Activated T-helper 2 cell treated with anti-CD3 and anti-CD28 coated beads, Interferon-gamma antibody, Interleukin-2, Interleukin-4, amounts not matched to agents 10 μg/mL and 5 μg/mL and 100 μg/mL, durations not matched to agents 14 hours and 24 hours and 36 hours (primary cell): ENCODE measurements around the gene TTC28. TPM values are rescaled to one million over a fixed set of nuclear protein-coding genes. Genes with fewer than 3 reads are reported as not detected.
"Not testable (repeated sequence)": the region's sequence is repeated elsewhere in the genome, so short reads cannot be mapped to it uniquely, and the experiment has no call there.

Experiments used
- DNase-seq: peaks from one replicate; pipeline ENCODE4 v3.0.0; 2021; ENCODE audit warnings: low spot score
- H3K27ac Mint-ChIP-seq: one replicate; pipeline ENCODE4 v1.8.0; 2021; ENCODE audit warnings: mixed read lengths
- H3K27me3 Mint-ChIP-seq: one replicate; pipeline ENCODE4 v1.8.0; 2021; ENCODE audit warnings: low read depth, mixed read lengths
- H3K36me3 Mint-ChIP-seq: one replicate; pipeline ENCODE4 v1.8.0; 2021; ENCODE audit warnings: low read depth, mixed read lengths
- H3K4me1 Mint-ChIP-seq: one replicate; pipeline ENCODE4 v1.8.0; 2021; ENCODE audit warnings: low read depth, mixed read lengths
- H3K4me3 Mint-ChIP-seq: one replicate; pipeline ENCODE4 v1.8.0; 2021; ENCODE audit warnings: low read depth, mild to moderate bottlenecking, moderate library complexity, mixed read lengths
- H3K9me3 Mint-ChIP-seq: one replicate; pipeline ENCODE4 v1.8.0; 2021; ENCODE audit warnings: mixed read lengths
- intact Hi-C: fragments of 100-400 bp; cut with micrococcal nuclease; formaldehyde crosslinking; loops from one replicate; pipeline ENCODE4 v1.15.1; 2023
- total RNA-seq: library from RNA; stranded (reverse); gene quantifications from 2 replicates; pipeline ENCODE4 v1.2.3, GENCODE V29; 2022

The TTC28 gene
- total RNA-seq, 1 donor from 2014 or later, result 0.82 TPM

- H3K9me3 Mint-ChIP-seq, H3K36me3 Mint-ChIP-seq, DNase-seq, H3K27ac Mint-ChIP-seq, intact Hi-C loops, H3K4me1 Mint-ChIP-seq, H3K4me3 Mint-ChIP-seq, H3K27me3 Mint-ChIP-seq: not testable (repeated sequence)
Measured at GRCh38 chr22:28663569-28663942, 16.1 kb downstream of the TTC28 start.

- H3K9me3 Mint-ChIP-seq, result no peaks in the 10 kb centered on the region
- intact Hi-C loops, result no loop called here
- H3K27ac Mint-ChIP-seq, result no peak overlapping the region
- no peaks in the 10 kb centered on the region for H3K36me3 Mint-ChIP-seq
- DNase-seq, result no peak
- H3K4me3 Mint-ChIP-seq, result no peak overlapping the region
- no peaks in the 10 kb centered on the region for H3K4me1 Mint-ChIP-seq
- peaks cover 35% of the 10 kb centered on the region for H3K27me3 Mint-ChIP-seq
Measured at GRCh38 chr22:28658448-28658847, 21.2 kb downstream of the TTC28 start.

GRCh38 chr22:28656181-28656580 is 23.5 kb downstream of the TTC28 start:
- H3K27me3 Mint-ChIP-seq, result peaks cover 41% of the 10 kb centered on the region
- no peaks in the 10 kb centered on the region for H3K4me1 Mint-ChIP-seq
- no peak for DNase-seq
- no peaks in the 10 kb centered on the region for H3K9me3 Mint-ChIP-seq
- intact Hi-C loops, result no loop called here
- H3K36me3 Mint-ChIP-seq, result no peaks in the 10 kb centered on the region
- H3K27ac Mint-ChIP-seq, result no peak overlapping the region
- H3K4me3 Mint-ChIP-seq, result no peak overlapping the region

GRCh38 chr22:28650463-28650862 is 29.2 kb downstream of the TTC28 start:
- H3K27ac Mint-ChIP-seq, result no peak overlapping the region
- peaks cover 57% of the 10 kb centered on the region for H3K27me3 Mint-ChIP-seq
- H3K36me3 Mint-ChIP-seq, result no peaks in the 10 kb centered on the region
- no peaks in the 10 kb centered on the region for H3K9me3 Mint-ChIP-seq
- no peaks in the 10 kb centered on the region for H3K4me1 Mint-ChIP-seq
- H3K4me3 Mint-ChIP-seq, result no peak overlapping the region
- no peak for DNase-seq
- intact Hi-C loops, result no loop called here

GRCh38 chr22:28648792-28649191 is 30.8 kb downstream of the TTC28 start:
- H3K9me3 Mint-ChIP-seq, result no peaks in the 10 kb centered on the region
- no peaks in the 10 kb centered on the region for H3K36me3 Mint-ChIP-seq
- no peaks in the 10 kb centered on the region for H3K4me1 Mint-ChIP-seq
- H3K27me3 Mint-ChIP-seq, result peaks cover 53% of the 10 kb centered on the region
- intact Hi-C loops, result no loop called here
- DNase-seq, result no peak
- H3K27ac Mint-ChIP-seq, result no peak overlapping the region
- no peak overlapping the region for H3K4me3 Mint-ChIP-seq

- no peaks in the 10 kb centered on the region for H3K36me3 Mint-ChIP-seq
- no peak for DNase-seq
- H3K27me3 Mint-ChIP-seq, result peaks cover 53% of the 10 kb centered on the region
- no peak overlapping the region for H3K27ac Mint-ChIP-seq
- intact Hi-C loops, result no loop called here
- H3K4me3 Mint-ChIP-seq, result no peak overlapping the region
- H3K9me3 Mint-ChIP-seq, result no peaks in the 10 kb centered on the region
- no peaks in the 10 kb centered on the region for H3K4me1 Mint-ChIP-seq
Measured at GRCh38 chr22:28647216-28647615, 32.4 kb downstream of the TTC28 start.

- peaks cover 38% of the 10 kb centered on the region for H3K27me3 Mint-ChIP-seq
- intact Hi-C loops, result no loop called here
- no peak overlapping the region for H3K4me3 Mint-ChIP-seq
- H3K9me3 Mint-ChIP-seq, result no peaks in the 10 kb centered on the region
- H3K4me1 Mint-ChIP-seq, result no peaks in the 10 kb centered on the region
- DNase-seq, result no peak
- H3K27ac Mint-ChIP-seq, result no peak overlapping the region
- no peaks in the 10 kb centered on the region for H3K36me3 Mint-ChIP-seq
Measured at GRCh38 chr22:28639321-28639720, 40.3 kb downstream of the TTC28 start.

- H3K4me3 Mint-ChIP-seq, result no peak overlapping the region
- intact Hi-C loops, result no loop called here
- no peaks in the 10 kb centered on the region for H3K4me1 Mint-ChIP-seq
- H3K9me3 Mint-ChIP-seq, result no peaks in the 10 kb centered on the region
- peaks cover 37% of the 10 kb centered on the region for H3K27me3 Mint-ChIP-seq
- no peaks in the 10 kb centered on the region for H3K36me3 Mint-ChIP-seq
- no peak overlapping the region for H3K27ac Mint-ChIP-seq
- no peak for DNase-seq
Measured at GRCh38 chr22:28637225-28637624, 42.4 kb downstream of the TTC28 start.

- DNase-seq, result no peak
- Mint-ChIP-seq H3K36me3 (no peaks in the 10 kb centered on the region), H3K27ac (no peak overlapping the region), H3K4me1 (no peaks in the 10 kb centered on the region), H3K4me3 (no peak overlapping the region), H3K27me3 (peaks cover 52% of the 10 kb centered on the region), H3K9me3 (no peaks in the 10 kb centered on the region)
- intact Hi-C loops, result no loop called here
Measured at GRCh38 chr22:28630177-28630574, 49.5 kb downstream of the TTC28 start.

GRCh38 chr22:28629420-28630176 is 50.0 kb downstream of the TTC28 start:
- intact Hi-C loops, result no loop called here
- Mint-ChIP-seq H3K4me1 (no peaks in the 10 kb centered on the region), H3K27me3 (peaks cover 56% of the 10 kb centered on the region), H3K9me3 (no peaks in the 10 kb centered on the region), H3K36me3 (no peaks in the 10 kb centered on the region), H3K4me3 (no peak overlapping the region), H3K27ac (no peak overlapping the region)
- DNase-seq, result no peak

GRCh38 chr22:28628766-28629165 is 50.9 kb downstream of the TTC28 start:
- no peaks in the 10 kb centered on the region for H3K4me1 Mint-ChIP-seq
- H3K36me3 Mint-ChIP-seq, result no peaks in the 10 kb centered on the region
- H3K9me3 Mint-ChIP-seq, result no peaks in the 10 kb centered on the region
- peaks cover 62% of the 10 kb centered on the region for H3K27me3 Mint-ChIP-seq
- no peak overlapping the region for H3K27ac Mint-ChIP-seq
- no peak for DNase-seq
- intact Hi-C loops, result no loop called here
- no peak overlapping the region for H3K4me3 Mint-ChIP-seq

- H3K27me3 Mint-ChIP-seq, result peaks cover 64% of the 10 kb centered on the region
- no peaks in the 10 kb centered on the region for H3K36me3 Mint-ChIP-seq
- no peaks in the 10 kb centered on the region for H3K9me3 Mint-ChIP-seq
- H3K4me3 Mint-ChIP-seq, result no peak overlapping the region
- no peak for DNase-seq
- no peak overlapping the region for H3K27ac Mint-ChIP-seq
- intact Hi-C loops, result no loop called here
- no peaks in the 10 kb centered on the region for H3K4me1 Mint-ChIP-seq
Measured at GRCh38 chr22:28627791-28628190, 51.8 kb downstream of the TTC28 start.

GRCh38 chr22:28620244-28620922 is 59.3 kb downstream of the TTC28 start:
- intact Hi-C loops, result no loop called here
- H3K27me3 Mint-ChIP-seq, result peaks cover 55% of the 10 kb centered on the region
- no peaks in the 10 kb centered on the region for H3K36me3 Mint-ChIP-seq
- no peak for DNase-seq
- H3K27ac Mint-ChIP-seq, result no peak overlapping the region
- no peaks in the 10 kb centered on the region for H3K4me1 Mint-ChIP-seq
- H3K4me3 Mint-ChIP-seq, result no peak overlapping the region
- no peaks in the 10 kb centered on the region for H3K9me3 Mint-ChIP-seq
